Esophagus muscularis mucosa (tissue), 4 donors: ENCODE measurements around the gene ANGPT4.
"Not testable (repeated sequence)": the region's sequence is repeated elsewhere in the genome, so short reads cannot be mapped to it uniquely, and the experiment has no call there.

Source experiments
- CTCF ChIP-seq, 3 experiments: fragments of 200-600 bp in 2 of 3; fragments of 450-650 bp in 1 of 3; sonication (generic) in 2 of 3; IDR thresholded peaks; one replicate each; pipeline ENCODE4 v1.5.1; 2017 to 2019; ENCODE audit warnings: antibody characterized with exemption in 3 of 3, mild to moderate bottlenecking in 2 of 3, moderate library complexity in 1 of 3
- EP300 ChIP-seq: sonication (generic); formaldehyde crosslinking; IDR thresholded peaks from one replicate; pipeline ENCODE4 v1.6.1; 2017; ENCODE audit warnings: antibody characterized with exemption
- POLR2A ChIP-seq: fragments of 450-650 bp; IDR thresholded peaks from one replicate; pipeline ENCODE4 v1.6.1; 2017; ENCODE audit warnings: antibody characterized with exemption, moderate library complexity, mild to moderate bottlenecking, low read depth

GRCh38 chr20:892371-892770 lies 23.8 kb downstream of the ANGPT4 start:
- not testable (repeated sequence) for TF ChIP-seq CTCF (IDR thresholded peaks at IDR 0.05); EP300; POLR2A
